ENCODE data around the gene KIRREL2.

DNA sequence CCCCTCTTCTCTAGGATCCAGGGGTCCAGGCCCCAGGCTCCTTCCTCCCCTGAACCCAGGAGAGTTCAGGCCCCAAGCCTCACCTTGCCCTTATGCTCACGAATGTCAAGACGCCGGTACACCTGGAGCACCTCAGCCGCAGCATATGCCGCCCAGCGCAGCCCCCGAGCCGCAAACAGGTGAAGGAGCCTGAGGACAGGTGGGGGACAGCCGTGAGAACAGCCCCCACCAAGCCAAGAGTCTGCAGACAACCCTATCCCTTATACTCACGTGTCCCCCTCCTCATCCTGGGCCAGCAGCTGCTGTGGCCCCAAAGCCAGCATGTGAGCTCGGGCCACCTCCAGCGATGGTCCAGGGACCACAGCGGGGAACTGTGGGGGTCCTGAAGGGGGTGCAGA is 39.9 kb downstream of the KIRREL2 start:
- TF ChIP-seq POLR2A (IDR thresholded peaks at IDR 0.05; ENCODE audit: low read length) (no peak), GATA1 (IDR thresholded peaks at IDR 0.05; ENCODE audit: low read depth, low read length) (no peak)

Data from erythroblast (primary cell).